Stimulated activated effector memory CD8-positive, alpha-beta T cell treated with anti-CD3 and anti-CD28 coated beads, Interleukin-12 subunit alpha, Interleukin-12 subunit beta, amount 100 ng/mL, for 72 hours (primary cell): ENCODE data around the gene DENND4B.
"Not testable (repeated sequence)": the region's sequence is repeated elsewhere in the genome, so short reads cannot be mapped to it uniquely, and the experiment has no call there.

ENCODE experiments used
- ATAC-seq: fragments of 150-1000 bp; cut with Tn5 transposase; 2 replicates; pipeline ENCODE4 v1.10.0; 2021
- DNase-seq, 2 donors: peaks; one replicate each; pipeline ENCODE4 v3.0.0; 2021 to 2022; ENCODE audit warnings: low spot score in 2 of 2
- H3K27ac Mint-ChIP-seq: one replicate; pipeline ENCODE4 v1.8.0; 2022; ENCODE audit warnings: mild to moderate bottlenecking, mixed read lengths
- H3K36me3 Mint-ChIP-seq: one replicate; pipeline ENCODE4 v1.8.0; 2022; ENCODE audit warnings: mild to moderate bottlenecking, mixed read lengths
- H3K4me1 Mint-ChIP-seq: one replicate; pipeline ENCODE4 v1.8.0; 2022; ENCODE audit warnings: mixed read lengths
- H3K4me3 Mint-ChIP-seq: one replicate; pipeline ENCODE4 v1.8.0; 2022; ENCODE audit warnings: mild to moderate bottlenecking, mixed read lengths
- H3K9me3 Mint-ChIP-seq: one replicate; pipeline ENCODE4 v1.8.0; 2022; ENCODE audit warnings: mixed read lengths

The DENND4B gene

DNA sequence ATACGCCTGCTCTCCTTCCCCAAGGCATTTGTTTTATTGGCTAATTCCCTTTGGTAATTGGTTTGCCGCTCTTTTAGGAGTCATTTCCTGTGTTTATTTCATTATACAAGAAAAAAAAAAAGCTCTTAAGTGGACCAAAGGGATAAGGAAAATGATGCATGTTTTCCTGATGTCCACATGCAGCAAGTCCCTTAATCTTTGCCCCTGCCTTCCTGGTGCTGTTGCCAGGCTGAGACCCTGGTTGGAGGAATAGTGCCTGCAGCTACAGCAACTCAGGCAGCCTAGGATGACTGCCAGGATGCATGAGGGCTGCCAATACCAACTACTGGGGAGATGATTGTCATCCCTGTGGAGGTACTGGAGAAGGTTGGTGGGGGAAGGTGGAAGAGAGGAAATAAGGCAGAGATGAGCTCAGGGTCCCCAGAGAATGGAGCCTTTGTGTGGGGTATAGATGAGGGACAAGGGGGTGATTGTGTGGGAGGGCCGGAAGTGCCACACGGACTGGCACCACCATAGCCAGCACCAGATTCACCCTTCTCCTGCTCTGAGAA lies 17.7 kb downstream of the DENND4B start:
- Mint-ChIP-seq H3K9me3 (no peaks in the 10 kb centered on the region), H3K27ac (peak overlapping the region; percentile 80), H3K4me3 (no peak overlapping the region), H3K36me3 (peaks cover 47% of the 10 kb centered on the region), H3K4me1 (peaks cover 11% of the 10 kb centered on the region)
- ATAC-seq: no peak
- no peak for DNase-seq

DNA sequence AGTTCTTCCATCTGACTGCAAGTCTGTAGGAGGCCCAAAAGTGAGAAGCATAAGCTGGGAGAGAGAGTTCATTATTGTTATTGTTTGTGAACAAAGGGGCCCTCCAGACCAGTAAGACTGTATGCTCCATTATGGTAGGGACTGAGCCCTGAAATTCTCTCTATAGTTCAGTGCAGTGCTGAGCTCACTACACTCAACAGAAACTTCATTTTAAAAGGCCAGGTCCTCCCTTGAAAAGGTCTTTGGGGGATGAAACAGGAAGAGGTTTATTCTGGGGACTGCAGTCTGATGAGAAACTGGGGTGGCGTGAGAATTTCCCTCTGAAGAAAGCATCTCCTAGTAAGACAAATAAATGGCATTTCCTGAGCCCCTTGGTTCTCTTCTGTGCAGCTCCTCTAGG lies 18.3 kb downstream of the DENND4B start:
- ATAC-seq (no peak), DNase-seq (no peak)
- peak overlapping the region; percentile 80 for H3K27ac Mint-ChIP-seq
- H3K36me3 Mint-ChIP-seq: peaks cover 47% of the 10 kb centered on the region
- H3K4me1 Mint-ChIP-seq: peaks cover 11% of the 10 kb centered on the region
- H3K9me3 Mint-ChIP-seq: no peaks in the 10 kb centered on the region
- no peak overlapping the region for H3K4me3 Mint-ChIP-seq

GRCh38 chr1:153926405-153926804 lies 20.1 kb downstream of the DENND4B start:
- H3K27ac Mint-ChIP-seq: no peak overlapping the region
- H3K36me3 Mint-ChIP-seq: peaks cover 45% of the 10 kb centered on the region
- H3K9me3 Mint-ChIP-seq: no peaks in the 10 kb centered on the region
- H3K4me3 Mint-ChIP-seq: no peak overlapping the region
- ATAC-seq (no peak), DNase-seq (no peak)
- peaks cover 15% of the 10 kb centered on the region for H3K4me1 Mint-ChIP-seq

DNA sequence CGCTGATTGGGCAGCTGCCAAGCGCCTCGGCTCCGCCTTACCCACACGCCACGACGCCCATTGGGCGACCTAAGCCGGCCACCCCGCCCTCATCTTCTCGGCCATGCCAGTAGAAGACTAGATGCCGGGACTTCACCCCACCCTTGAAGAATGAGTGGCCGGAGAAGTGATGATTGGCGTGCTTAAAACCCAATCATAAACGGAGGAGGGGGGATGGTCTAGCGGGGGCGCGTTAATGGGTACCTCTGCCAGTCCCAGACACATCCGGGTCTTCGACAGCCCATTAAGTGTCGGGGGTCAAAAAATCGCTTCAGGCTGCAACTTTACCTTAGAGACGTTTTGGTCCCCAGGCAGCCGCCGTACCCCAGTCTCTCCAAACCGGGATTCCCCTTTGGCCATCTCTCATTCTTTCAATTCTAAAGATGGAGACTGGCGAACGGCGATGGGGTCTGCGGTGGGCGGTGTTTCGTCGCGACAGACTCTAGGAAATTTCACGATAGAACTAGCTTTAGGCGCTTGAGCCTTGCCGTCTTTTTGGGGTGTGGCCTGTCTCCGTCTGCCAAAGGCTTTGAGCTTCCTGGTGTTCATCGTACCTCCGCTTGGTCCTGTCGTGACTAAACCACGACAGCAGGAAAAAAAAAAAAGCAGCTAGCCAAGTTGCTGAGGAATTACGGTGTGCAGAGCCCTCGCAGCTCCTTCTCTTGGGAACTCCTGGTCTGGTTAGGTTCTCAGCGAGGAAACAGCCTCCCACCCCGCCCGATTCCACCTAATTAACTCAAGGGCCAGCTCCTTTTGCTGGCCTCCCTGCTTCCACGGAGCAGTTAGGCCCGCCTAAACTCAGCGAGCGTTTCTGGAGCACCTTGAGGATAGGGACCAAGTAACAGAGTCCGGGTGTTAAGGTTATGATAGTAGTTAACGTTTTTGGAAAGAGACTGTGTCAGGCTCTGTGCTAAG lies 23.3 kb downstream of the DENND4B start, which contains the start of gene GATAD2B:
Gene GATAD2B (minus strand): TSS at position 1 of the 954 bp plus-strand sequence. CDS start 94,625 bp downstream, outside the sequence.
- DNase-seq (peak; percentile 93 to 100), ATAC-seq (peak; percentile 94)
- H3K4me3 Mint-ChIP-seq: peak within 1 kb of the TSS; percentile 72
- peaks cover 33% of the 10 kb centered on the region for H3K4me1 Mint-ChIP-seq
- no peaks in the 10 kb centered on the region for H3K9me3 Mint-ChIP-seq
- H3K36me3 Mint-ChIP-seq: peaks cover 31% of the 10 kb centered on the region
- peak within 1 kb of the TSS; percentile 95 for H3K27ac Mint-ChIP-seq

GRCh38 chr1:153922076-153922971 lies 24.2 kb downstream of the DENND4B start:
- Mint-ChIP-seq H3K27ac (peak overlapping the region; percentile 95), H3K36me3 (peaks cover 39% of the 10 kb centered on the region), H3K4me3 (peak overlapping the region; percentile 72), H3K9me3 (no peaks in the 10 kb centered on the region), H3K4me1 (peaks cover 38% of the 10 kb centered on the region)
- ATAC-seq: peak; percentile 1
- peak in 1 of 2 donors; percentile 88 for DNase-seq

- peaks cover 45% of the 10 kb centered on the region for H3K36me3 Mint-ChIP-seq
Observed at GRCh38 chr1:153921803-153922075, 24.8 kb downstream of the DENND4B start.

DNA sequence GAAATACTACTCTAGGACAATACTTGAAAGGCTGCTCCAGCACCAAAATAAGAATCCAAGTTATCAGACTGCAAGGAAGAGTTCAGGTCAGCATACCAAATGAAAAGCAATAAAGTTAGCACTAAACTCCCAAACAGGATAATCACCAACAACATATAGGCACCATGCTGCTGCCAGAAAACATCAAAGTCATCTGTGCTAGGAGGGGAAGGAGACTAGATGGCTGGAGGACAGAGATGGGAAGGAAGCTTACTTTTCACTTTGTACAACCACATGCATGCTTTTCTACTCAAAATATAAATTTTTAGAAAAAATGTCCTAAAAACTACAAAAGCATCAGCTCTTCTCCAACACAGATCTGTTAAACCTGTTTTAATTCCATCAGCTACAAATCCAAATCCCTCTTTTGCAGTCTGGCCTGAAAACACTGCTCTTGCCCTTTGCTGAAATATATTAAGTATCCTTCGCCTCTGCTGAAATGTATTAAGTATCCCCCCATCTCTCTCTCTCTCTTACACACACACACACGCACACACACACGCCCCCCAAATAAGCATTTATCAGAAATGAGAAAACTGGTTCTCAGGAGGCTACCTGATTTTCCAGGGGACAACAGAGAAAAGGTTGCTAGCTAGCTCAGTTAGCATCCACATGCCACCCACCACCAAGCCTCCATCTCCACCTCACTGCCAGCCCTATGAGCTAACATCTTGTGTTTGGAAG lies 25.3 kb downstream of the DENND4B start:
- Mint-ChIP-seq H3K4me1 (peaks cover 42% of the 10 kb centered on the region), H3K27ac (peak overlapping the region; percentile 95), H3K4me3 (peak overlapping the region; percentile 72), H3K9me3 (no peaks in the 10 kb centered on the region), H3K36me3 (peaks cover 45% of the 10 kb centered on the region)
- ATAC-seq: no peak
- no peak for DNase-seq

More at GRCh38 chr1:153921803-153922075, 24.8 kb downstream of the DENND4B start:
- Mint-ChIP-seq H3K4me3 (peak overlapping the region; percentile 72), H3K27ac (peak overlapping the region; percentile 95), H3K4me1 (peaks cover 39% of the 10 kb centered on the region), H3K9me3 (no peaks in the 10 kb centered on the region)
- ATAC-seq: no peak
- DNase-seq: peak in 1 of 2 donors; percentile 64

DNA sequence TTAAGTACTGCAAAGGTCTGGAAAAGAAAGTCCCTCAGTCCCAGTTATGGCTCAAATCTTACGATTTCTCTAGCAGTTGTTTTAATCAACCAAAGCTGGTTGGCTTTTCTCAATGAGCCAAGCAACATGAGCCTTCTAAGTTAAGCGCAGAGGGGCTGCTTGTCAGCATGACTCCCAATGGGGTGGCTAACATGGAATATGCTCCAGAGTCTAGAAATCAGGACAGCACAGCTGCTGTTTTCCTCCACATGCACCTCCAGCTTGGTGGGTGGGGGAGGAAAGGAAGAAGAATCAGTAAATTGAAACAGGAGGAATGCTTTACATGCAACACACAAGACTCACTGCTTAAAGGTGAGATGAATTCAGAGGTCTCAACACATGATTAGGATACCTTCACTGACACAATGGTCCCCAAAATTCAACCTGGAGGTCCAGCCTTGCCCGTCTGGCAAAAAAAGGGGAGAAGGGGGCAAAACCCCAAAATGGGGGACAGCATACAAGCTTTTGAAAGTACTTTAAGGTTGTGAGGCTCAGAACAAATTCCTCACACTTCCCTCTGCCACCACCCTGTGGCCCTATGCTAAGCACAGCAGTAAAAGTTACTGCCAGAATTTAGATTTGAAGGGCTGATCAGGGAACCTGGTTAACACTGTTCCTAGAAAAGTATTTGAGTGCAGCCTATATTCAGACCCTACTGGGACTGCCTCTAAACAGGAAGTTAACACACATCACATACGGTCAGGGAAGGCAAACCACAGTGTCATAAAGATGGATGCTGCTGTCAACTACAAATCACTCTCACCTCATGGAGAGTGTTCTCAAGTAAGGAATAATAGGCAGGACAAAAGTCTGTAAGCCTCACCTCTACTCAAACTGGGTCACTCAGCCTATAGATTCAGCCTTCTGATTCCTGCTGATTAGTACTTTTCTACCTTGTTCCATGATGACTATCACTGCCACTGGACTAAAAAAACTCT lies 26.4 kb downstream of the DENND4B start:
- Mint-ChIP-seq H3K36me3 (peaks cover 56% of the 10 kb centered on the region), H3K4me3 (peak overlapping the region; percentile 72), H3K4me1 (peaks cover 48% of the 10 kb centered on the region), H3K9me3 (no peaks in the 10 kb centered on the region), H3K27ac (peak overlapping the region; percentile 95)
- DNase-seq (no peak), ATAC-seq (no peak)

- Mint-ChIP-seq H3K27ac (no peak overlapping the region), H3K4me3 (no peak overlapping the region), H3K36me3 (peaks cover 57% of the 10 kb centered on the region), H3K9me3 (no peaks in the 10 kb centered on the region), H3K4me1 (peaks cover 54% of the 10 kb centered on the region)
- ATAC-seq: peak; percentile 39
- no peak for DNase-seq
Observed at GRCh38 chr1:153916297-153916696, 30.2 kb downstream of the DENND4B start.

GRCh38 chr1:153912349-153912748 lies 34.2 kb downstream of the DENND4B start:
- no peak overlapping the region for H3K4me3 Mint-ChIP-seq
- H3K9me3 Mint-ChIP-seq: no peaks in the 10 kb centered on the region
- peaks cover 26% of the 10 kb centered on the region for H3K4me1 Mint-ChIP-seq
- H3K36me3 Mint-ChIP-seq: peaks cover 55% of the 10 kb centered on the region
- DNase-seq (no peak), ATAC-seq (no peak)
- no peak overlapping the region for H3K27ac Mint-ChIP-seq

- peaks cover 58% of the 10 kb centered on the region for H3K36me3 Mint-ChIP-seq
- not testable (repeated sequence) for ATAC-seq, H3K9me3 Mint-ChIP-seq, H3K4me3 Mint-ChIP-seq, H3K27ac Mint-ChIP-seq, DNase-seq
- peaks cover 24% of the 10 kb centered on the region for H3K4me1 Mint-ChIP-seq
Observed at GRCh38 chr1:153910560-153910959, 36.0 kb downstream of the DENND4B start.

- H3K9me3 Mint-ChIP-seq: no peaks in the 10 kb centered on the region
- peaks cover 24% of the 10 kb centered on the region for H3K4me1 Mint-ChIP-seq
- no peak overlapping the region for H3K4me3 Mint-ChIP-seq
- DNase-seq: no peak
- peaks cover 54% of the 10 kb centered on the region for H3K36me3 Mint-ChIP-seq
- no peak for ATAC-seq
- H3K27ac Mint-ChIP-seq: no peak overlapping the region
Observed at GRCh38 chr1:153908071-153908470, 38.4 kb downstream of the DENND4B start.

- DNase-seq: no peak
- Mint-ChIP-seq H3K27ac (no peak overlapping the region), H3K36me3 (peaks cover 59% of the 10 kb centered on the region), H3K4me1 (peaks cover 21% of the 10 kb centered on the region), H3K4me3 (no peak overlapping the region), H3K9me3 (no peaks in the 10 kb centered on the region)
- ATAC-seq: no peak
Observed at GRCh38 chr1:153907134-153907533, 39.4 kb downstream of the DENND4B start.

- Mint-ChIP-seq H3K36me3 (peaks cover 56% of the 10 kb centered on the region), H3K27ac (peak overlapping the region; percentile 43), H3K4me3 (no peak overlapping the region), H3K4me1 (peaks cover 13% of the 10 kb centered on the region), H3K9me3 (no peaks in the 10 kb centered on the region)
- DNase-seq: no peak
- no peak for ATAC-seq
Observed at GRCh38 chr1:153906396-153906795, 40.1 kb downstream of the DENND4B start.
